ENCODE data around the gene NUDT16L1.

Gene NUDT16L1

GRCh38 chr16:4683255-4684057, 9.9 kb upstream of the NUDT16L1 start:
- DNase-seq = no peak

DNA sequence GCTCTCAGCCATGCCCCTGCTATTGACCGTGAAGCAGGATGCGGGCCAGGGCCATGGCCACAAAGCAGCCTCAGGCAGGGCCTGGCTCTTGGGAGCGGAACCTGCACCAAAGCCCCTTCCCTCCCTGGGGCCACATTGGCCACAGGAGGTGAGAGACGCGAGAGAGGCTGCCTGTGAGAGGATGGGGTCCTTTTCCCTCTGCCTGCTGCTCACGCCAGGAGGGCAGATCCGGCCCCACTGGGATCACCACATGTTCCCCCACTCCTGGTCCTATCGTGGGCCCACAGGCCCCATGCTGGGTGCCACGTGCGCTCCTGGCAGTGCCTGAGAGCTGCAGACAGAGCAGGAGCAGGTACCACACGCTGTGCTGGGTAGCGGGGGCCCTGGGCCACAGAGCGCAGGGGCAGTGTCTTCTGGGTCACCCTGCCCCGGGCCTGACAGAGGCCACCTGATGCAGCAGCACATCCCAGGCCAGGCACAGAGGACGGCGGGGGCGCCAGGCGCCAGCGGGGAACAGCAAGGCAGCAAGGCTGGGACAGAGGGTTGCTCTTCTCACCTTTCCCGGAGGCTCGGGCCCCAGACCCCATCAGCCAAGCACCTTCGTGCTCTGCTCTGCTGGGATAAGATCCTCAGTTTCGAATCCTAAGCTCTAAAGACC, 9.2 kb upstream of the NUDT16L1 start:
- no peak for DNase-seq

DNA sequence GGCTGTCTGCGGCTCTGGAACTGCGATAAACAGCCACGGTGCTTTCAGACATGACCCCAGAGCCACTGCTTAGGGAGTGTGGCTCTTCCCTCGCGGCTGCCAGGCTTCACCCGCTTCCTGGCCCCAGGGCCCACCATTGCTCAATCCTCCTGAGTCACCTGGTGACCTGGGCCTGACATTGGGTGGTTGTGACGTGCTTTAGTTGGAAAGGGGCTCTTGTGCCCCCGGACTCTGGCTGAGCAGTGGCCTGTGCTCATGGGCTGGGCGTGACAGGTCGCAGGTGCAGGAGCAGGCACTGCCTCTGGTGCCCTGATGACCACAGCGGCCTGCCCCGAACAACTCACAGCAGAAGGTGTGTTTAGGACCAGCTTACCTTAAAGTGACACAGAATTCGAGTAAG, 8.6 kb upstream of the NUDT16L1 start:
- no peak for DNase-seq

DNA sequence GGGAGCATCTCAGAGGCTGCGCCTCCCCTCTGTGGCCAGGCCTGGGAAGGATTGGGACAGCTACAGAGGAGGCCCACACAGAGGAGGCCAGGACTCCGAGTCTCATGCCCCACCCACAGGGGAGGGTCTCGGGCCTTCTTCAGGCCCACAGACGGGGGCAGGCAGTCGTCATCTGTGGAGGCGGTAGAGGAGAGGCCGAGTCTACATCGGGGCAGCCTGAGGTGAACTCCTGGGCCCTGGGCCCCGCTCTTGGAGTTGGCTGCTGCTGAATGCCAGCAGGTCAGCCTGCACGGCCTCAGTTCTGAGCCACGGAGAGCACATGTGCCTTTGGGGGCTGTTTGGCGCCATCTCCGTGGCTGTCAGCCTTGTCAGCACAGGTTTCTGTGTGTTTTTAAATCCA, 8.1 kb upstream of the NUDT16L1 start:
- DNase-seq = no peak

- no peak for DNase-seq
These were observed 7.4 kb upstream of the NUDT16L1 start for GRCh38 chr16:4685776-4686496.

DNA sequence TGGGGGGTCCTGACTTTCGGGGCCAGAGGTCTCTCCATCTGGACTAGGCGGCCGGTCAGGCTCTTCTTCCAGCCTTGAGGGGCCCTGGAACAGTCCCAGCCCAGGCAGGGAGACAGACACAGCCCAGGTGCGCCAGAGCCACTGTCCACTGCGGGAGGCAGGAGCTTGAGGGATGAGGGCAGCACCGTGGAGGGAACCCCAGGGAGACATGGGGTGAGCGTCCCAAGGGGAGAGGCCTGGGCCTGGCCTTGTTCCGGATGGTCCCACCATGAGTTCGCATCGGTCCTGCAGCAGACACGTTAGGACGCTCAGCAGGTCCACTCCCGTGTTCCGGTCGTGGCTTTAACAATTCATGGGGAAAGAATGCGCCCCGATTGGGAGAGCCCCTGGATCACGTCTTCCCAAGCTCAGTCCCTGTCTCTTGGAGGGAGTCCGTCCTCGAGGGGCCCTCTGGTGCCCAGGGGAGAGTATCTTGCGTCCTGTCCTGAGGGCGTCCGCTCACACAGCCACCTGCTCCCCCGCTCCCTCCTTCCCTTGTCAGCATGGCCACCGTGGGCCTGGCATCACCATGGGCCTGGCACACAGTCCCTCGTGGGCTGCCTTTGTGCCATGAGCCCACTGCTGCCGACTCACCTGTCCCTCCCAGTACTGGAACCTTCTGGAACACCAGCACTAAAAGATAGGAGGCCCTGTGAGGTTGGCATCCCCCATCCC, 6.7 kb upstream of the NUDT16L1 start:
- no peak for DNase-seq

GRCh38 chr16:4687416-4687815, 5.9 kb upstream of the NUDT16L1 start:
- no peak for DNase-seq

- no peak for DNase-seq
These were observed 5.3 kb upstream of the NUDT16L1 start for GRCh38 chr16:4687946-4688673.

DNA sequence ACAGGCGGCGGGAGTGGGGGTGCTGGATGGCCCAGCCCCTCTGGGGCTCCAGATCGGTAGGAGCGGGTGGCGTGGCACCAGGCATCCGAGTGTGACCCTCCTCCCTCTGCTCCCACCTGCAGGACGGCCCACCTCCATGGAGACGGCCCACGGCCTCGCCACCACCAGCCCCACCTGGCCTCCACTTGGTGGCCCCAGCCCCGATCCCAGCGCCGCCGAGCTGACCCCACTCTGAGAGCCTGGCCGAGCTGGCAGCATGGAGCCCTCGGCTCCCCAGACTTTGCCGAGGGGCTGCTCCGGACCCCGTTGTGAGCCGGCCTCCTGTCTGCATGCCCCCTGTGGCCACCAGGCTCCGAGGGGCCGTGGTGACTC, 4.7 kb upstream of the NUDT16L1 start:
- no peak for DNase-seq

DNA sequence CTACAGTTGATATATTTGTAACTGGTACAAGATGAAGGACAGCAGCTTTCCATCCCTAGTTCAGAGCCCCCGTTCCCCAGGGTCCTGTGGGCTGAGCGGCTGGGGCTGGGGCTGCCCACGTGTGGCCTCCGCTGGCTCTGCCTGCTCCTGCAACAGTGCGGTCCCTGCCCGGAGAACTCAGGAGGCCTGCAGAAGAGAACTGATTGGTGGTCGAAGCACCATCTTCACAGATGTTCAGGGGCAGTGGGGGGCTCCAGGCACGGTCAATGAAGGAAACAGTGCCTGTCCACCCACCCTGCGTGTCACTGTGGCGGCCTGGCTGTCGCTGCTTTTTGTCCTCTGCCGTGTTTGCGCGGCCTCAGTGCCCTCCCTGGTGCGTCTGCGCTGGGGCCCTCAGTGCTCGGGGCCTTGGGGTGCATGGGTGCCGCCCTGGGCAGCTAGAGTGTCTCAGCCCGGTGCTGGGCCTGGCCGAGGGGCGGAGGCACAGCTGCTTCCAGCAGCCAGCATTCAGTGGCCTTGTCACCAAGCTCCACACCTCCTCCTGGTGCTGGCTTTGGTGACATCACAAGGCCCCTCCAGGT, 4.2 kb upstream of the NUDT16L1 start:
- no peak for DNase-seq

DNA sequence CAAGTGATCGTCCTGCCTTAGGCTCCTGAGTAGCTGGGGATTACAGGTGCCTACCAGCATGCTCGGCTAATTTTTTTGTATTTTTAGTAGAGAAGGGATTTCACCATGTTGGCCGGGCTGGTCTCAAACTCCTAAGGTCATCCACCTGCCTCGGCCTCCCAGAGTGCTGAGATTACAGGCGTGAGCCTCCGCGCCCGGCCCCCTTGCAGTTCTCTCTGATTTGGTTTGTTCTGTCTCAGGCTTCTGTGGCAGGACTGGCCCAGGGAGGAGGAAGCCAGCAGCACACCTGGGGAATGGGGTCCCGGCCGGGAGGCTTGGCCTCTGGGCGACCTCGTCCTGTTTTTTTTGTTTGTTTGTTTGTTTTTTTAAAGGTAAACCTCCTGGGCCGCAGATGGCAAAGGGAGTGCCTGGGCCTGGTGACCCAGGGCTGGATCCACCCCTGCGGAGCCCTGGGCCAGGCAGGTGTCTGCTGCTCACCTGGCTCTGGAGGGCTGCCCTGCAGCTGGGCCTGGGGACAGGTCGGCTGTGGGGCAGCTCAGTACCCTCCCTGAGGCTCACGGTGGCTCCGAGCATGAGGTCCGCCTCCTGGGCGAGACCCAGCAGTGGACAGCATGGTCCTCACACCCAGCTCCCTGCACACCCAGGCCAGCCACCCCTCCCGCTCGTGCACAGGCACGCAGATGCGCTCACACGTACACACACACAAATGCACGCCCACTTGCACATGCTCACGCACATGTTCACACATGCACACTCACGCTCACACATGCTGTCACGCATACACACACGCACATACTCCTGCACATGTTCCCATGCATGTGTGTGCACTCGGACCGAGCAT, 3.3 kb upstream of the NUDT16L1 start:
- no peak for DNase-seq

DNA sequence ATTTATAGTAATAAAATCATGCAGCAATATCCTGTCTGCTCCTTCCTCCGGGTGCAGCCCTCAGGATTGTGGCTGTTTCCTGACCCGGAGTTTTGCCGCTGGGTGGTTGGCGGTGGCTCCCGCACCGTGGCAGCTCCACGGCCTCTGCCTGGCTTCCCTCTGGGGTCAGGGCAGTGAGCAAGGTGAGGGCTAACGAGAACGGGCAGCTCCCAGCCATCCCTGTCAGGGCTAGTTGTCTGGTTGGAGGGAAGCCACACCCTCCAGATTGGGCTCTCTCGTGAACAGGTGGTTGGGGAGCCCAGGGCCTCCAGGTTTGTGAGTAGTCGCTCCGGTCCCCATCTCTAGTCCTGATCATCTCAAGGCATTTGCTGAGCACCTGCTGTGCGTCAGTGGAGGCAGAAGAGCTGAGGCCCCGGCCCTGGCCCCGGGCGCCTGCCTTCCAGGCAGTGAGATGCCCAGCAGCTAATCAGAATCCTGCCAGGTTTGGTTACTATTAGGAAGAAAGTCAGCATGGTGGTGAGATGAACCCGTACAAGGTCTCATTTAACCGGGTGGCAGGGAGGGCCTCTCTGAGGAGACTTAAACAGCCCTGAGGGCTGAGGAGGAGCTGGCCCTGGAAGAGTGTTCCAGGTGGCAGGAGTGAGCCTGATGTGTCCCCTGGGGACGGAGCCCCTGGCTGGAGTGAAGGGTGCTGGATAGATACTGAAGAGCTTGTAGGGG, 2.3 kb upstream of the NUDT16L1 start:
- DNase-seq = no peak

- no peak for DNase-seq
These were observed 1.5 kb upstream of the NUDT16L1 start for GRCh38 chr16:4691666-4692412.

DNA sequence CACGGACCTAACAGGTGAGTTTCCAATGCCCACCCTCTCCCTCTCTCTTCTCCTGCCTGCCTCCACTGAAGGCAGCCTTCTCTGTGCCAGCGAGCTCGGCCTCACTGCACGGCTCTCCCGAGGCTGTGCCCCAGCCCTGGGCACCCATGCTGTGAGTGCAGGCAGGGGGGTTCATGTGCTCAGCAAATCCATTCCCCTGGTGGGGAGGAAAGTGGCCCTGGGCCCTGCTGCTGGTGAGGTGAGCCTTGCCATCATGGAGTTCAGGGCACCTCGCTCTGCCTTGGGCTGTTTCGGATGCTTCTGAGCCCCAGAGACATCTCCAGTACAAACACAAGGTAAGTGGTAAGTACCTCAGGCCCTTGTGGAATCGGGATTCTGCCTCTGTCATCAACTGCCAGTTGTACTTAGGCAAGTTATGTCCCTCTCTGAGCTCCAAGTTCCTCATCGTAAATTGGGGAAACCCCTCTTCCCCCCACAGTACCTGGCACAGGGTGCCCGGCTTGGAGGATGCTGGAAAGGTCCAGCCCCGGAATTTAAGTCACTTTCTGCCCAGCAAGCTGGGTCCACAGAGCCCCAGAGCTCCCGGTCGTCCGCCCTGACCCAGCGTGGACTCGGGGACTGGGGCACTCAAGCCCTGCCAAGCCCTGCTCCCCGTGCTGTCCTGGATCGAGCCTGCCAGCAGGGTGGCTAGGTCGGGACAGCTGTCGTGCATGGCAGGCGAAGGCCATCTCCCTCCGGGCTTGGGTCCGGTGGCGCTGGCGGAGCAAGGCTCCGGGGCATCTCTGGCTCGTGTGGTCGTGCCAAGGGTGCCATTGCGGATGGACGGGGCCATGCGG, 684 bp upstream of the NUDT16L1 start:
- DNase-seq = no peak

DNA sequence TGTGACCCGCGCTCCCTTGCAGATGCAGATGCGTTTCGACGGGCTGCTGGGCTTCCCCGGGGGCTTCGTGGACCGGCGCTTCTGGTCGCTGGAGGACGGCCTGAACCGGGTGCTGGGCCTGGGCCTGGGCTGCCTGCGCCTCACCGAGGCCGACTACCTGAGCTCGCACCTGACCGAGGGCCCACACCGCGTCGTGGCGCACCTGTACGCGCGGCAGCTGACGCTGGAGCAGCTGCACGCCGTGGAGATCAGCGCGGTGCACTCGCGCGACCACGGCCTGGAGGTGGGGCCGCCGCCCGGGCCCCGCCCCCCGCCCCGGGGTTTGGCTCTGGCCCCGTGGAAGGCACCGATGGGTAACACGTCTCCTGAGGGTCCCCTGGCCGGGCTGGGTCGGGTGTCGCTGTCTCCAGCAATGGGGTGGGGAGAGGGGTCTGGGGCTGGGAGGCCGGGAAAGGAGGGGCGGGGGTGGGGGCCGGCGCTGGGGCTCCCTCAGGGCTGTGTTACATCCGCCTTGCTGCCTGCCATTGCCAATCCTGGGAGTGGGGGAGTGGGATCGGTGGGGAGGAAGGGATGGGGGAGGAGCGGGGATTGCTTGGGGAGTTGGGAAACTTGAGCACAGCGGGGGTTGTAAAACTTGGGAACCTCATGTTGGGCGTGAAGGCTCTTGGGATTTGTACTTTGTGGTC, 737 bp downstream of the NUDT16L1 start:
- peak; percentile 44 for DNase-seq

GRCh38 chr16:4694642-4695451, 1.5 kb downstream of the NUDT16L1 start:
- DNase-seq = no peak

- no peak for DNase-seq
These were observed 2.3 kb downstream of the NUDT16L1 start for GRCh38 chr16:4695473-4696171.

Measured in stimulated activated CD4-positive, alpha-beta T cell treated with anti-CD3 and anti-CD28 coated beads, Interleukin-4, amount 100 ng/mL, for 24 hours (primary cell).